GM19238 (cell line): ENCODE data around the gene P2RY12.
"Not testable (repeated sequence)": the region's sequence is repeated elsewhere in the genome, so short reads cannot be mapped to it uniquely, and the experiment has no call there.

ENCODE experiments used
- DNase-seq: peaks from one replicate; pipeline ENCODE4 v3.0.0; 2011; ENCODE audit warnings: low spot score; ENCODE audit not compliant: insufficient read length

Gene P2RY12

DNA sequence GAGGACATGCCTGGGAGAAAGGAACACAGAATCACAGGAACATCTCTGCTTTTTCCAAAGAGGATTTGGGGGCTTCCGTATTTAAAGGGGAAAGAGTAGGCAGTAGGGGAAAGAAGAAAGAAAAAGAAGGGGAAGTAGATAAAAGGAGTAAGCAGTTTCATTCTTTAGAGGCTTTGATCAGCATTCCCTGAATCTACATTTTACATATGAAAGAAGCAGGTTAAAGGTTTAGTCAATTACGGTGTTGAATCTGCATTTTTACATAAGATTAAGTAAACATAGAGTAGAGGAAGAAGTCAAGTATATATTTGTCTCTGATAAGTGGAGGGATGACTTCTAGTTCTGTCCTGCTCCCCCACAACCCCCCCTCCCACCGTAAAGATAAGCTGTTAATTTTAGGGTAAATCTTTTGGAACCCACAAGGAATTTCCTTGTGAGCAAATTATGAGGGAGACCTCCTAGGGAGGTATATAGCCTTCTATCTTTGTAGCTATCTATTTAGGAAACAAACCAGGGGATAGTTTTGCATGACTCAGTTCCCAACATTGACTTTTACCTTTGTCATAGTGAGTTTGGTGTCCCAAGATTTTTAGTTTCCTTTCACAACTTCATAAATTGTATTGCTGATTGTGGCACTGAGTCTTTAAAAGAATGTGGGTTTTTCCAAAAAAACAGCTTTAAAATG is 8.7 kb upstream of the P2RY12 start:
- DNase-seq, result no peak

- DNase-seq, result not testable (repeated sequence)
These were observed 7.6 kb upstream of the P2RY12 start for GRCh38 chr3:151392191-151392590.

DNA sequence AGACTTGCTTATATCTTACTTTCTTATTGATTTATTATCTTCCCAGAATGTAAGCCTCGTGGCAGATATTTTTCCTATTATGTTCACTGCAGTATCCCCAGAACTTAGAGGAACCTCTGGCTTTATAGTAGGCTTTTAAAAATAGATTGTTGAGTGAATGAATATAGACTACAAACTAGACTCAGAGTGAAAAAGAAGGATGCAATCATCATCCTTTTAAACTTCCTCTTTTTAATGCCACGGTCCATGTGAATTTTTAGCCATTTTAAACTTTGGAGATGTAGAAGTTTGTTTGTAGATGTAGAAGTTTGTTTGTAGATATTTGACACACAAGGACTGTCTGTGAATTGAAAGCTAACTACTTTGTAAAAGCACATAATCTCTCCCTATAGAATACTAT is 7.2 kb upstream of the P2RY12 start:
- no peak for DNase-seq

- DNase-seq, result no peak
These were observed 3.3 kb upstream of the P2RY12 start for GRCh38 chr3:151387842-151388241.

- DNase-seq, result no peak
These were observed 2.9 kb upstream of the P2RY12 start for GRCh38 chr3:151387432-151387831.

GRCh38 chr3:151386056-151386455 is 1.5 kb upstream of the P2RY12 start:
- no peak for DNase-seq

DNA sequence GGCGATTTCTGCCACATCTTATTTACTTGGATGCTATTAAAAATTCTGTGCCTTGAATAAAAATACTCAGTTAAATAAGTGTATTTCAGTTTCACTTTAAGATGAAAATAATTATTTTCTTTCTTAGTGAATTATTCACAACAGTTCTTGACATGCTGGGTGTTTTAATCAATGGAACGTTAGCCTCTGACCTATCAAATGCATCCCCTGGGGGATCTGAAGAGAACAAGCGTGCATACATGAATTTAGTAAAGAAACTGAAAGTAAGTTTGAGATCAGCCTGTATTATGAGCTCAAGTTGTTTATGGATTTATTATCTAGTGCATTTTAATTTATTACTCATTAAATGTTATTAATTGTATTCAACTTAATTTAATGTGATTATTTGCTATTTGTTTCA is 597 bp downstream of the P2RY12 start:
- no peak for DNase-seq

DNA sequence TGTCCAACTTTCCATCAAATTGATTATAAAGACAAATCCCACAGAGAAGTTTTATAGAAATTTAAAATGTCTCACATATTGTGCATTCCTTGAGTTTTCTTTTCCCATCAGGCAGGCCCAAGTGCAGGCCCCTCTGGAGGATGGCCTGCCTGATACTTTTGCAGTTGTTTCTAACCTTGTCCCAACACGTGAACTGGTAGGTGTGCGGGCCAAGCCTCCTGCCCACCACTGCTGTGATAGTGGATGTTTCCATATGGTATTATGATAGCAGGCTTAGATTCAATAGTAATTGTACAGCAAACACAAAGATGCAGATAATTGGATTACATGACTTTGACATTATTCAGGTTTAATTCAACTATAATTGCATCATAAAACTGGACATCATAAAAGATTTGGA is 1.4 kb downstream of the P2RY12 start:
- no peak for DNase-seq

DNA sequence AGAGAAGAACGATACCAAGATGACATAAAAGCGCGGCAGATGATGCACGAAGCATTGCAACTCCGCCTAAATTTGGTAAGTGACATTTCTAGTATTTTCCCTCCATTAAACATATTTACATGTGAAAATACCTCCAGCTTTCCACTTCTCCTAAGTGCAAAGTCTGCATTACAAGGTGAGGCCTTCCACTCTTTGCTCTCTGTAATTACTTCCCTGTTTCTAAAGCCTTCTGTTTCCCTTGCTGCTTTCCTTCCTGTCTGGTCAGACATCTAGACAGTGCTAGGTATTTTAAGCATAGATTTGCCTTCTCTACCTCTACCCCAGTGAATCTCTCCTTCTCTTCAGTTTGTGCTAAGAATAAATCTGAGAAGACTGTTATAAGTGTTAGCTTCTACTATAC is 1.9 kb downstream of the P2RY12 start:
- peak; percentile 2 for DNase-seq

GRCh38 chr3:151379083-151379734 is 5.3 kb downstream of the P2RY12 start:
- DNase-seq, result no peak

GRCh38 chr3:151377768-151378385 is 6.7 kb downstream of the P2RY12 start:
- DNase-seq, result no peak

GRCh38 chr3:151372063-151372820 is 12.3 kb downstream of the P2RY12 start:
- no peak for DNase-seq

GRCh38 chr3:151371526-151371925 is 13.0 kb downstream of the P2RY12 start:
- no peak for DNase-seq

DNA sequence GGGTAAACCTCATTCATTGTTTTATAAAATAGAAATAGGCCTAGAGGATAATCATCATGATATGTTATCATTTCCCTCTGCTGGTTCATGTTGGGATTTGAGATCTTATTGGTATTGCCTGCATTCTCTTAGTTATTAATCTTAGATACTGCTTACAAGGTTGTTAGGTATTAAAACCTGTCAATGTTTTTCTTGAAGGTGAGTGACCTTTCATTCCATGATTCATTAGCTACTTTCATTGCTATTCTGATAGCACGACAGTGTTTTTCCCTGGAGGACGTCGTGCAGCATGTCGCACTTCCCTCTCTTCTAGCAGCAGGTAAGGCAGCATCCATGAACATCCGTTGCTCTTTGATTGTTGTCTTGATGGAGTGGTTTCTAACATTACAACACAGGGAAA is 17.1 kb downstream of the P2RY12 start:
- no peak for DNase-seq

GRCh38 chr3:151366993-151367392 is 17.6 kb downstream of the P2RY12 start:
- DNase-seq, result no peak

DNA sequence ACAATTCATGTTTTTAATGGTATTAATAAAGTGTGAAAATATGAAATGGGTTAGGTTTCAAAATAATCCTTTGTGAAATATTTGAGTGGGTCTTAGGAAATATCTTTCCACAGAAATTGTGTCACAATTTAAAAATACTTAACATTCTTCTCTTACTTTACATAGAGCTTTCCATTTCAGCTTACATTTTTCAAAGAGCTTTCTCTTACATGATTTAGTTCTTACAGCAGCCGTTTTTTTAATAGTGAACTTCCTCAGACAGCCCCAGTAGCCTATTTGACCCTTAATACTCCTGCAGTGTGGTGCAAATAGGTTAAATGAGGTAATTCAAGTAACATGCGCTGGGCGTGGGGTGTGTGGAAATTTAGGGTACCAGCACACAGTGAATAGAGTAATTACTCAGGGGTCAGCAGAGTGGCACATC is 21.8 kb downstream of the P2RY12 start:
- no peak for DNase-seq

DNA sequence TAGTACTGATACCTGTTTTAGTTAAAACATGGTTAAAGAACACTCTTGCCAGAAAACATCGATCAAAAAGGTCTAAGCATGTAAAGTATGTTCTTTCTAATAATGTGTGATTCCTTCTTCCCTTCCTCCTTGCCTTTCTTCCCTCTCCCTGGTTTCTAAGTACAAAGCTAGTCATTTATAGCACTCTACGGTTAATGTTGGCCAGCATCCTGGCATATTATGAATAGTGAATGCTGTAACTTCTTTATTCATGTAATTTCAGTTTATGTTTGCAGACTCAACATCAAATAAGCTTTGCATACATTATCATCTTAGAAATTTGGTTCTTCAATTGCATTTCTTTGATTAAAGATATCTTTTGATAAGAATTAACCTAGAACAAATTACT is 27.1 kb downstream of the P2RY12 start:
- no peak for DNase-seq

DNA sequence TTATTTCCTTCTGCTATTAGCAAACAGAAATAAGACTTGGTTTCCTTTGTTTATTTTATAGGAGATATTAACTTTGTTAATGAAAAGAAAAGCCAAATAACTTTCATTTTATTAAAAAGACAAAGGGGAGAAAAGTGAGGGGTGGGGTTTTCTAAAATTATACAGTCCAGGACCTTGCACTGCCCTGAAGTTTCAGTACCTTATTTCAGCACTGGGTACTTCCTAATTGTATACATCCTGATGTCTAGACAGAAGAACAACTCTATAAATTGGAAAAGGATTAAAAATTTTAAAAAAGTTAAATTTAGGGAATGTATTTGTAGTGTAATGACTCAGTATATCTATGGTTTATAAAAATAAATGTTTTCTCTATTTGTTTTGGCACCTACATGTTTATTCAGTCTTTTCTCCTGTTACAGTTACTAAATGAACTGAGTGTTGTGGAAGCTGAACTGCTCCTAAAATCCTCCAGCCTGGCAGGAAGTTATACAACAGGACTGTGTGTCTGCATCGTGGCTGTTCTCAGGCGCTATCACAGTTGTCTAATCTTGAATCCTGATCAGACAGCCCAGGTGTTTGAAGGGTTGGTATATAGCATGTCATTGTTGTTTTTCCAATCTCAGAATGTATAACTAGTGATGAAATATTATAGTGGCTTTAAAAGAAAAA is 27.6 kb downstream of the P2RY12 start:
- DNase-seq, result no peak

GRCh38 chr3:151351648-151352047 is 32.9 kb downstream of the P2RY12 start:
- DNase-seq, result no peak

DNA sequence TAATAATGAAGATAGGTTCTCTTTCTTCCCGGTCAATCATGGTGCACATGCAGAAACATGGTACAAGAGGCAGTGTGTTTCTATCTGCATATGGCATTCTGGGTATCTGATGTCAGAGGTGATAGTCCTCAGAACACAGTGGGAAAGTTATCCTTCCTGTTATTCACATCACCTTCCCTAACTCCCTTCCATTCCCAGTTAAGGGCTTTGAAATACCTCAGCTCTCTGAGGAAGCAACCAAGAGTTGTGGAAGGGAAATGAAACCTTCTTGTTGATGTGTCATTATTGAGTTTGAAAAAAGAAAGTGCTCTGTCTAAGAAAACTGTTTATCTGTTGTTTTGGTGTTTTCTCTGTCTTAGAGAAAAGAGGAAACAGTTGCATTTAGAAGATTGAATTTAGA is 33.3 kb downstream of the P2RY12 start:
- DNase-seq, result no peak

GRCh38 chr3:151350656-151351055 is 33.9 kb downstream of the P2RY12 start:
- no peak for DNase-seq

- DNase-seq, result no peak
These were observed 37.1 kb downstream of the P2RY12 start for GRCh38 chr3:151347432-151347831.
